Activated naive CD4-positive, alpha-beta T cell treated with anti-CD3 and anti-CD28 coated beads, Interleukin-2, amount 50 U/mL, for 16 hours (primary cell): ENCODE data around the gene EFL1.
"Not testable (repeated sequence)": the region's sequence is repeated elsewhere in the genome, so short reads cannot be mapped to it uniquely, and the experiment has no call there.

ENCODE experiments used
- DNase-seq: peaks from one replicate; pipeline ENCODE4 v3.0.0-alpha.2; 2020

The EFL1 gene

GRCh38 chr15:82195818-82196217 is 66.7 kb downstream of the EFL1 start:
- DNase-seq, result not testable (repeated sequence)

GRCh38 chr15:82194488-82194887 is 68.0 kb downstream of the EFL1 start:
- DNase-seq, result not testable (repeated sequence)

- DNase-seq, result not testable (repeated sequence)
These were observed 69.1 kb downstream of the EFL1 start for GRCh38 chr15:82193435-82193834.

- not testable (repeated sequence) for DNase-seq
These were observed 70.1 kb downstream of the EFL1 start for GRCh38 chr15:82192394-82192793.

GRCh38 chr15:82186719-82187406 is 75.7 kb downstream of the EFL1 start:
- no peak for DNase-seq

GRCh38 chr15:82186161-82186560 is 76.4 kb downstream of the EFL1 start:
- DNase-seq, result no peak

- no peak for DNase-seq
These were observed 77.8 kb downstream of the EFL1 start for GRCh38 chr15:82184776-82185175.

- DNase-seq, result no peak
These were observed 78.2 kb downstream of the EFL1 start for GRCh38 chr15:82184355-82184754.

GRCh38 chr15:82183121-82184031 is 79.2 kb downstream of the EFL1 start:
- DNase-seq, result no peak

GRCh38 chr15:82181371-82181770 is 81.2 kb downstream of the EFL1 start:
- DNase-seq, result no peak

- DNase-seq, result no peak
These were observed 84.5 kb downstream of the EFL1 start for GRCh38 chr15:82178061-82178460.

- DNase-seq, result no peak
These were observed 85.1 kb downstream of the EFL1 start for GRCh38 chr15:82177291-82178010.

- no peak for DNase-seq
These were observed 86.0 kb downstream of the EFL1 start for GRCh38 chr15:82176542-82176941.

- no peak for DNase-seq
These were observed 87.9 kb downstream of the EFL1 start for GRCh38 chr15:82174471-82175235.

GRCh38 chr15:82173108-82173507 is 89.4 kb downstream of the EFL1 start:
- DNase-seq, result no peak

GRCh38 chr15:82172506-82172905 is 90.0 kb downstream of the EFL1 start:
- no peak for DNase-seq

GRCh38 chr15:82168757-82169156 is 93.8 kb downstream of the EFL1 start:
- DNase-seq, result no peak

- DNase-seq, result no peak
These were observed 94.2 kb downstream of the EFL1 start for GRCh38 chr15:82168296-82168695.

GRCh38 chr15:82165948-82166376 is 96.6 kb downstream of the EFL1 start:
- no peak for DNase-seq

GRCh38 chr15:82159922-82160321 is 102.6 kb downstream of the EFL1 start:
- DNase-seq, result no peak

- DNase-seq, result no peak
These were observed 103.7 kb downstream of the EFL1 start for GRCh38 chr15:82158811-82159210.

GRCh38 chr15:82150645-82151044 is 111.9 kb downstream of the EFL1 start:
- DNase-seq, result no peak
